Activated naive CD8-positive, alpha-beta T cell treated with anti-CD3 and anti-CD28 coated beads, Interleukin-2, amount 50 U/mL, for 16 hours (primary cell): ENCODE results near the gene PTDSS2.
"Not testable (repeated sequence)": the region's sequence is repeated elsewhere in the genome, so short reads cannot be mapped to it uniquely, and the experiment has no call there.

Source experiments
- DNase-seq: peaks from one replicate; pipeline ENCODE4 v3.0.0-alpha.2; 2020; ENCODE audit warnings: low read depth, low spot score

Gene PTDSS2

GRCh38 chr11:468493-468892 is 18.4 kb downstream of the PTDSS2 start:
- DNase-seq: no peak

DNA sequence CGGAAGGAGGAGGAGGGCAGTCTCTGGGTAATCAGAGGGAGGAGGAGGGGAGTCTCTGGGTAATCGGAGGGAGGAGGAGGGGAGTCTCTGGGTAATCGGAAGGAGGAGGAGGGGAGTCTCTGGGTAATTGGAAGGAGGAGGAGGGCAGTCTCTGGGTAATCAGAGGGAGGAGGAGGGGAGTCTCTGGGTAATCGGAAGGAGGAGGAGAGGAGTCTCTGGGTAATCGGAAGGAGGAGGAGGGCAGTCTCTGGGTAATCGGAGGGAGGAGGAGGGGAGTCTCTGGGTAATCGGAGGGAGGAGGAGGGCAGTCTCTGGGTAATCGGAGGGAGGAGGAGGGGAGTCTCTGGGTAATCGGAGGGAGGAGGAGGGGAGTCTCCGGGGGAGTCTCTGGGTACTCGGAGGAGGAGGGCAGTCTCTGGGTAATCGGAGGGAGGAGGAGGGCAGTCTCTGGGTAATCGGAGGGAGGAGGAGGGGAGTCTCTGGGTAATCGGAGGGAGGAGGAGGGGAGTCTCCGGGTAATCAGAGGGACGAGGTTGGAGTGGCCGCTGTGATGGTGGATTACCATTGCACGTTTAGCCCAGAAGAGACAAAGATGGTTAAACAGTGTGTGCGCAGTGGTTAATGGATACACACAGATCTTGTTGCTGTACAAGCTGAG is 19.1 kb downstream of the PTDSS2 start:
- not testable (repeated sequence) for DNase-seq

DNA sequence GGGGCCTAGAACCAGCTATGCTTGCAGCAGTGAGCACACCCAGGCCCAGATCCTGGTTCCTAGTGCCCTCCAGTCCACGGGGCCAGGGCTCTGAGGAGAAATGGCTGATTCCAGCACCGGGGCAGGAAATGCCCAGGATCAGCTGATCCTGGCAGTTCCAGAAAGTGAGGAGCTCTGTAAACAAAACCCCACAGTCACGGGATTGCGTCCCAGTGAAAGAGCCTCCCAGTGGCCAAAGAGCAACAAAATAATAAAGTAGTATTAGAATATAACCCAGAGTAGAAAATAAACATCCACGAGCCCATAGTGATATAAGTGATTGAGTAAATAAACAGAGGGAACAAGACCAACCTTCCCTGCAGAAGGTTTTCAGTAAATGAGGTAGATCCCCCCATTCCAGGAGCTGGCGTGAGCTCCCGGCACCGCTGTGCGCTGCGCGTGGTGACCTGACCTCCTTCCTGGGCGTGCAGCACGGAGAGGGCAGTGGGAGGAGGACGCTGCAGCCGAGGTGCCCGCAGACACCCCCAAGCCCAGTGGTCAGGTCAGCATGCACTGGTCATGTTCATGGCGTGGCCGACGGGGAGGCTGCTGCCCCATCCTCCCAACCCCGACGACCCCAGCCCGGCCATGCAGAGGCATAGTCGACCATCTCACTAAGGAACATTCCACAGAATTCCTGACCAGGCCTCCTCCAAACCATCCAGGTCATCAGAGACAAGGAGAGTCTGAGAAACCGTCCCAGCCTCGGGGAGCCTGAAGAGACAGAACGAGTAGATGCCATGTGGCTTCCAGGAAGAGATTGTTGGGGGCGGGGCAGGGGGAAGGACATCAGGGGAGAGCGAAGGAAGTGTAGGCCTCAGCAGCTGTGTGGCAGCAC is 19.8 kb downstream of the PTDSS2 start:
- DNase-seq: no peak

- no peak for DNase-seq
These were observed 21.5 kb downstream of the PTDSS2 start for GRCh38 chr11:471468-472145.

DNA sequence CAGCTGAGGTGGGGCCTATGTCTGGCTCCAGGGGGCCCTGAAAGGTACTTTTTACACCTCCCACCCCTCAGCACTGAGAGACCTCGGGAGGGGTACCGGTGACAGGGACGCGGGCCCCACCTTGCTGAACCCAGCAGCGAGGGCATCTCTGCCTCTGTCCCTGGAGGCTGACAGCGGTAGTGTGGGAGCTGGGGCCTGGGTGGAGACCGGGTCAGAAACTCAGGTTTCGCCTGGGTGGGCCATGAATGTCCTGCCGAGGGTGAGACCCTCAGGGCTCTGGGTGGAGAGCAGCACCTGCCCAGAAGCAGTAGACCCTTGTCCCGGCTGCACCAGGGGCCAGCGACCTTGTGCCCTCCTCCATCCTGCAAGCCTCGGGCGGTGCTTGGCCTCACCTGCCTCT is 22.2 kb downstream of the PTDSS2 start:
- no peak for DNase-seq

DNA sequence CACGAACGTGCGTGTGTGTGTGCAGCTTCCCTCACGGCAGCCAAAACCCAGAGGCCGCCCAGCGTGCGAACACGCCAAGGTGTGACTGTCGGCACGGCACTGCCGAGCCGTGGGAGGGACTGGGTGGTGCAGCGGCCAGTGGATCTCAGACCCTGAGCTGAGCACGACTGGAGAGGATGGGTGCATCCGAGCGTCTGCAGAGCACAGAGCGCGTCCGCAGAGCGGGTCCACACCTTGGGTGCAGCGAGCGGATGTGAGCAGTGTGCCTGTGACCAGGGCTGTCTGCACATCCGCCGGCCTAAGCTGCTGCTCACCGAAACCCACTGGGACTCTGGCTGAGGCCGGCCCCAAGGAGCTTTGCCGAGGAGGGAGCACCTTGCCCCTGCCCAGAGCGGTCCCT is 22.7 kb downstream of the PTDSS2 start:
- no peak for DNase-seq

- no peak for DNase-seq
These were observed 23.3 kb downstream of the PTDSS2 start for GRCh38 chr11:473415-473814.

DNA sequence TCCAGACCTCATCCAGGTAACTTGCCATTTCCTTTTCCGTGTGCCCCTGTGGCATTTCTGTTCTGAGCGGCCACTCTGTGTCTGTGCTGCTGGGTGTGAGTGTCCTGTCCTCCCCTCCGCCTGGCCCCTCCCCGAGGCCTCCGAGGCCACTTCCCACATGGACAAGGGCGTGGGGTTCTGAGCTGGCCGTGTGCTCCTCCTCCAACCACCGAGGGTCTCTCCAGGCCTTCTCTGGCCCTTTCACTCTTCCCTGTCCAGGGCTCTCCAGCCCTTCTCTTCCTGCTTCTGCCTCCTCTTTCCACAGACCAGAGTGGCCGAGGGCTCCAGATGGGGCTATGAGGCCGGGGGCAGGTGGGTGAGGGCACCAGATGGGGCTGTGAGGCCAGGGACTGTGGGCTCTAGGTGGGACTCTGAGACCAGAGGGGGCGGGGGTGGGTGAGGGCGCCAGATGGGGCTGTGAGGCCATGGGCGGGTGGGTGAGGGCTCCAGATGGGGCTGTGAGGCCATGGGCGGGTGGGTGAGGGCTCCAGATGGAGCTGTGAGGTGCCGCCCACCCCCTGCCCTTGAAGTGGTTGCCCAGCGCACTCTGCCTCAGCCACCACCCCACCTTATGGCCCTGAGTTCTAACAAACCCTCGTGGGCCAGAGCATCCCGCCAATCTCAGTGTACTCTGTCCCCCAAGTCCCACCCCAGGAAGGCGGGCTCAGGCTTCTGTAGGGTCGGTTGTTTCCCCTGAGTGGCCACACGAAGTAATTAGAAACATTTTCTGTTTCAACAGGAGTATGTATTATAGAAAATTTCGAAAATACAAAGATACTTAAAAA is 24.1 kb downstream of the PTDSS2 start:
- no peak for DNase-seq

DNA sequence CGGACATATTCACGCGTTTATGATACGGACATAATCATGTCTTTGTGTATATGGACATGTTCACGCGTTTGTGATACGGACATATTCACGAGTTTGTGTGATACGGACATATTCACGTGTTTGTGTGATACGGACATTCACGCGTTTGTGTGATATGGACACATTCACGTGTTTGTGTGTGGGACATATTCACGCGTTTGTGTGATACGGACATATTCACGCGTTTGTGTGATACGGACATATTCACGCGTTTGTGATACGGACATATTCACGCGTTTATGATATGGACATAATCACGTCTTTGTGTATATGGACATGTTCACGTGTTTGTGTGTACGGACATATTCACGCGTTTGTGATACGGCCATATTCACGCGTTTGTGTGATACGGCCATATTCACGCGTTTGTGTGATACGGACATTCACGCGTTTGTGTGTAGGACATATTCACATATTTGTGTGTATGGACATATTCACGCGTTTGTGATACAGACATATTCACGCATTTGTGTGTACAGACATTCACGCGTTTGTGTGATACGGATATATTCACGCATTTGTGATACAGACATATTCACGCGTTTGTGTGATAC is 24.9 kb downstream of the PTDSS2 start:
- no peak for DNase-seq

DNA sequence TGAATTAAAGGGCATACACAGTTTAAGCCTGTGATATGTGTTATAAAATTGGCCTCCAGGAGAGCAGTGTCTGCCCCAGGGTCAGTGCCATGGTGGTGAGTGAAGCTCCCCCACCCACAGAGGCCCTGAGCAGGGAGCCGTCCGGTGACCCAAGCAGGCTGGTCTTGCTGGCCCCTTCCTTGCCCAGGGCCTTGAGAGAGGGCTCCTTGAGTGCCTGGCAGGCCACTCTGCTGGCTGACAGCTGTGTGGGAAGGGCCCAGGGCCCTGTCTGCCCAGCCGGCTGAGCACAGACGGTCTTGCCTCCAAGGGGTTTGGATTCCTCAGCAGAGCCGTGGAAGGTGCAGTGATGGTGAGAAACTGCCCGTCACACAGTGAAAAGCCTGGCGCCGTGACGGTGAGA is 25.9 kb downstream of the PTDSS2 start:
- DNase-seq: no peak

DNA sequence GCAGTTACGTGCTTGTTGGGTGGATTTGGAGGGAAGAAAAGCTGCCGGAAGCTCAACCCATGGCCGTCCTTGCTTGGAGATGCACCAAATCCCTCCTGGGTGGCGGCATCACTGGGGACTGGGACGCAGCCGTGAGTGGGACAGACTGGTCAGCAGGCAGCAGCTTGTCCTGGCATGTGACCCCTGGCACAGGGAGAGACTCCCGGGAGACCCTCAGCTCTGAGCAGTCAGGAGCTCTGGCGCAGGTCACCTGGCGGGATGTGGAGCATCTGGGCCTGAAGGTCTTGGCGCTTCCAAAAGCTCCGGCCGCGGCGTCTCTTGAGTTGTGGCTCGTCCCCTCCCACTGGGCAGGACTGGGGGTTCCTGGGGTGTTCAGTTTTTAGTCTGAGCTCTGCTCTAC is 26.3 kb downstream of the PTDSS2 start:
- DNase-seq: no peak

DNA sequence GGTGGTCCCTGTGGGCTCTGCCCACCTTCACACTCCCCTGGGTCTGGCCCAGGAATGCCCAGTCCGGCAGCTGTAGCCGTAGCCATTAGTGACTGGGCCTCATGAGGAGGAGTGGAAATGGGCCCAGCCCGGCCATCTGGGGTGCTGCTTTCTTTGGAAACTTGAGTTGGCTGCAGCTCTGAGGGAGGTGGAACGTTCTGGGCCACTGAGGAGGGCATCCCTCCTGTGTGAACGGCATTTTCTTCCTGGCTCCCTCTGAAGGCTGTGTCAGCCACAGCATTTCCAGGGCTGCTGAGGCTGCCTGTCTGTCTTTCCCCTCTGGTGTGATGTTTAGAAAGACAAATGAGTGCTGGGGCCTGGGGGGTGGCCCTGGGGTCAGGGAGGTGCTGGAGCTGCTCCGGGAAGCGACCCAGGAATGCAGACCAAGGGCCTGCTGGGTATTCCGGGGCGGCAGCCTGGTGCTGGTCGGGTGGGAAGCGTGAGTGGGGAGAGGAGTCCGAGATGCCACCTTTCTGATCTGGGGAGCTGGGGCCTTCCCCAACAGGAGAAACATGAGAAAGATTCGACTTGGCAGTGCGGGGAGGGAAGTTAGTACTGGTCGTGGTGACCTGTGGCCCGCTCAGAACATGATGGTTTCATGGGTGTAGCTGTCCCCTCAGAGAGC is 27.1 kb downstream of the PTDSS2 start:
- no peak for DNase-seq

GRCh38 chr11:479311-479710 is 29.2 kb downstream of the PTDSS2 start:
- DNase-seq: no peak

GRCh38 chr11:484616-485015 is 34.5 kb downstream of the PTDSS2 start:
- no peak for DNase-seq

DNA sequence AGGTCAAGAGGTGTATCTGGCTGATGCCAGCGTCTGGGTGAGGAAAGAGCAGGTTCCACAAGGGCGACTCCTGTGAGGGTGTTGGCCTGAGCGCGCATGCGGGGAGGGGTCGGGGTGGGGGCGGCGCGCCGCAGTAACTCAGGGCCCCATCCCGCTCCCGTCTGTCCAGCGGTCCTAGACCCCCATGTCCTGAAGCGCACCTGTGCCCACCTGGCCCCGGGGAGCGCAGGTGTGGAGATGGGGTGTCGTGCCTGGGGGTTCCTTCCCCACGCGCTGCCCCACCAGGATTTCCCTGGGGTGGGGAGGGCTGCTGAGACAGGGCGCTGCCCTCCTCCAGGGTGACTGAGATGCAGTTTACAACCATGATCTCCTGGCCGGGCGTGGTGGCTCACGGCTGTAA is 36.1 kb downstream of the PTDSS2 start:
- no peak for DNase-seq

DNA sequence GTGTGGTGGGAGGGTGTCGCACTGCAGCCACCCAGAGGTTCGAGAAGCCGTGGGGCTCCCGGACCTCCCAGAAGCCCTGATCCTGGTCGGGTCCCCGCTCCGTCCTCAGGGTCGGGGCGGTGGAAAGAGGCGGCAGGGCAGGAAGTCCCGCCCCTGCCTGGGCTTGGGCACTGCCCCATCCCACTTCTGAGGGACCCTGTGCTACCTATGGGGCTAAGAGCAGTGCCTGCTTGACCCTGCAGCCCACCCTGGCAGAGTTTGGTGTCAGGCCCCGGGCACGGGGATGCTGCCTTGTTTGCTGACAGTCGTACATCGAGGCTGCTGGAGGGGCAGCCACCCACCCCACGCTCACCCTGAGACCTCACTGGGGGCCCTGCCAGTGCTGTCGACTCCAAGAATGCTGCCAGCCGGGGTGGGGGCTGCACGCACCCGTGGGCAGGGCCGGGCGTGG is 37.5 kb downstream of the PTDSS2 start:
- no peak for DNase-seq

DNA sequence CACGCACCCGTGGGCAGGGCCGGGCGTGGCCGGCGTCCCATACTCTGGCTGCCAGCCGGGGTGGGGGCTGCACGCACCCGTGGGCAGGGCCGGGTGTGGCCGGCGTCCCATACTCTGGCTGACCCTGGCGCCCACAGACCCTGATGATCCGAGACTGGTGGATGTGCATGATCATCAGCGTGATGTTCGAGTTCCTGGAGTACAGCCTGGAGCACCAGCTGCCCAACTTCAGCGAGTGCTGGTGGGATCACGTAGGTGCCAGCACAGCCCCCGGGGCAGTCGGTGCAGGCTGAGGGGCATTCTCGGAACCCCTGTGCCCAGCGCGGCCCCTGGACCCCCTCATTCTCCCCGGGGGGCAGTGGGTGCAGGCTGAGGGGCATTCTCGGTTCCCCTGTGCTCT is 38.0 kb downstream of the PTDSS2 start:
- no peak for DNase-seq

DNA sequence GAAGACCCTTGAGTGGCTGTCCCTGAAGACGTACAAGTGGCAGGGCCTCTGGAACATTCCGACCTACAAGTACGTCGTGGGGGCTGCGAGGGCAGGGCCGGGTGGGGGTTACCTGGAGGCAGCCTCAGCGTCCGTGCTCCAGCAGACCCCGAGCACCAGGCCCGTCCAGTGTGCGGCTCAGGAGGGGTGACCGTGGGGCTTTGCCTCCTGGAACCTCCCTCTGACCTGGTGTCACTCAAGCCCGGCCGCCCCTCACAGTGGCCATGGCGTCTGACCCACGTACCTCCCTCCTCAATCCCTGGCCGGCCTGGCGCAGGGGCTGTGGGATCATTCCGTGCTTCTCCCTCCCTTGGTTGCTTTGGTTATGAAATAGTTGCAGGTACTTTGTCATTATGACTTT is 38.5 kb downstream of the PTDSS2 start:
- no peak for DNase-seq

- DNase-seq: no peak
These were observed 38.9 kb downstream of the PTDSS2 start for GRCh38 chr11:488992-489391.

- no peak for DNase-seq
These were observed 39.6 kb downstream of the PTDSS2 start for GRCh38 chr11:489610-490185.
